Vagina (tissue), 2 donors: ENCODE measurements around the gene GALNT9.
"Not testable (repeated sequence)": the region's sequence is repeated elsewhere in the genome, so short reads cannot be mapped to it uniquely, and the experiment has no call there.

Source experiments
- CTCF ChIP-seq, 3 experiments: fragments of 450-650 bp in 2 of 3; fragments of 200-600 bp in 1 of 3; sonication (generic) in 1 of 3; IDR thresholded peaks; one replicate each; pipeline ENCODE4 v1.5.1; 2017 to 2019; ENCODE audit warnings: antibody characterized with exemption in 3 of 3, mild to moderate bottlenecking in 2 of 3, moderate library complexity in 2 of 3
- POLR2A ChIP-seq, 2 donors: fragments of 450-650 bp; IDR thresholded peaks; one replicate each; pipeline ENCODE4 v1.6.1; 2017; ENCODE audit warnings: antibody characterized with exemption in 2 of 2, mild to moderate bottlenecking in 2 of 2, moderate library complexity in 2 of 2
- POLR2AphosphoS5 ChIP-seq, 2 donors: sonication (generic); formaldehyde crosslinking; IDR thresholded peaks; one replicate each; pipeline ENCODE4 v1.9.0; 2017; ENCODE audit warnings: antibody characterized with exemption in 2 of 2, mild to moderate bottlenecking in 2 of 2, low read depth in 1 of 2; ENCODE audit not compliant: insufficient read depth in 1 of 2

GRCh38 chr12:132252981-132253380 lies 76.4 kb downstream of the GALNT9 start:
- TF ChIP-seq POLR2A (IDR thresholded peaks at IDR 0.05); CTCF (IDR thresholded peaks at IDR 0.05); POLR2AphosphoS5 (IDR thresholded peaks at IDR 0.05; ENCODE audit: insufficient read depth in 1 of 2, low read depth in 1 of 2): not testable (repeated sequence)
